ENCODE results near the gene MACF1. TPM values are rescaled to one million over a fixed set of nuclear protein-coding genes. Genes with fewer than 3 reads are reported as not detected.

The MACF1 gene
- total RNA-seq, 1 experiment from 2014 or later: 104 TPM

DNA sequence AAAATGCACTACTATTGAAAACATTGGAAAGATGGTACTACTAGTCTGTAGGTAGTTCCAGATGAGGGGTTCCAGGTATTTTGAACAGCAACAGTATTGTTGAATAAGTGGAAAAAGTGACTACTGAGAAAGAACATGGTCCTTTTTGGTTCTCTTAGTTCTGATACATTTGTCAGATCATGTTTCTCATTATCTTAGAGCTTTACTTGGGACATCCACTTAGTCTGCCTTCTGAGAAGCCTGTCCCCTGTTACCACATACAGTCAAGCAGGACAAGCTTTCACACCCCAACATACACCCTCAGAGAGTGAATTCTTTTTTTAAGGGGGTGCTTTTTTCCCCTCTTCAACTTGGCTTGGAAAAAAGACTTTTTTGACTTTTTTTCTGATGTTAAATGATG is 41.0 kb upstream of the MACF1 start:
- Mint-ChIP-seq H3K27me3 (ENCODE audit: insufficient read depth, unreplicated experiment) (no peaks in the 10 kb centered on the region), H3K9me3 (ENCODE audit: unreplicated experiment) (no peaks in the 10 kb centered on the region), H3K4me1 (ENCODE audit: low read depth, unreplicated experiment) (peaks cover 5% of the 10 kb centered on the region), H3K27ac (ENCODE audit: unreplicated experiment) (no peak overlapping the region), H3K36me3 (ENCODE audit: insufficient read depth, unreplicated experiment) (no peaks in the 10 kb centered on the region), H3K4me3 (ENCODE audit: unreplicated experiment) (no peak overlapping the region)
- no peak for DNase-seq
- Histone ChIP-seq H3K36me3 (ENCODE audit: control insufficient read depth, insufficient read depth, low read length) (no peaks in the 10 kb centered on the region), H3K4me1 (peaks cover 6% of the 10 kb centered on the region), H3K9me3 (no peaks in the 10 kb centered on the region), H3K27me3 (replicated peaks; ENCODE audit: control insufficient read depth, insufficient read depth, low read length) (no peaks in the 10 kb centered on the region), H3K4me3 (ENCODE audit: low read depth, low read length) (no peak overlapping the region)
- BruUV-seq (replicated peaks): no TSS peak
- intact Hi-C loops (cut with micrococcal nuclease; ENCODE audit: unreplicated experiment): no loop called here
- no peak for TF ChIP-seq CTCF (IDR thresholded peaks at IDR 0.05; ENCODE audit: insufficient read depth in 1 of 2, low read depth in 1 of 2, low read length in 1 of 2, severe bottlenecking in 1 of 2, unreplicated experiment in 1 of 2)
- ChIA-PET POLR2A (no interaction called here), CTCF (no interaction called here)

- CTCF ChIA-PET: interaction anchor here (0.6 to 0.9 kb wide), 2 partner anchors 12 to 934 kb away, joined by 3 to 6 read pairs; no protein-coding TSS in a partner anchor
- no peak for DNase-seq
- no peak for TF ChIP-seq CTCF (IDR thresholded peaks at IDR 0.05; ENCODE audit: insufficient read depth in 1 of 2, low read depth in 1 of 2, low read length in 1 of 2, severe bottlenecking in 1 of 2, unreplicated experiment in 1 of 2)
- H3K4me3 ChIP-seq (ENCODE audit: low read depth, low read length): no peak overlapping the region
- intact Hi-C loops (cut with micrococcal nuclease; ENCODE audit: unreplicated experiment): no loop called here
- H3K9me3 ChIP-seq: no peaks in the 10 kb centered on the region
- H3K4me1 ChIP-seq: peaks cover 6% of the 10 kb centered on the region
- no peaks in the 10 kb centered on the region for H3K27me3 Mint-ChIP-seq (ENCODE audit: insufficient read depth, unreplicated experiment)
- H3K27me3 ChIP-seq (replicated peaks; ENCODE audit: control insufficient read depth, insufficient read depth, low read length): no peaks in the 10 kb centered on the region
- no peaks in the 10 kb centered on the region for H3K9me3 Mint-ChIP-seq (ENCODE audit: unreplicated experiment)
- POLR2A ChIA-PET: no interaction called here
- no peaks in the 10 kb centered on the region for H3K36me3 ChIP-seq (ENCODE audit: control insufficient read depth, insufficient read depth, low read length)
- no peak overlapping the region for H3K4me3 Mint-ChIP-seq (ENCODE audit: unreplicated experiment)
- H3K36me3 Mint-ChIP-seq (ENCODE audit: insufficient read depth, unreplicated experiment): no peaks in the 10 kb centered on the region
- no TSS peak for BruUV-seq (replicated peaks)
- no peak overlapping the region for H3K27ac Mint-ChIP-seq (ENCODE audit: unreplicated experiment)
- H3K4me1 Mint-ChIP-seq (ENCODE audit: low read depth, unreplicated experiment): peaks cover 5% of the 10 kb centered on the region
Observed at GRCh38 chr1:39164256-39164655, 40.2 kb upstream of the MACF1 start.

GRCh38 chr1:39165049-39165448 is 39.4 kb upstream of the MACF1 start:
- Mint-ChIP-seq H3K27ac (ENCODE audit: unreplicated experiment) (no peak overlapping the region), H3K4me1 (ENCODE audit: low read depth, unreplicated experiment) (peaks cover 11% of the 10 kb centered on the region), H3K9me3 (ENCODE audit: unreplicated experiment) (no peaks in the 10 kb centered on the region), H3K27me3 (ENCODE audit: insufficient read depth, unreplicated experiment) (no peaks in the 10 kb centered on the region), H3K36me3 (ENCODE audit: insufficient read depth, unreplicated experiment) (peaks cover 4% of the 10 kb centered on the region), H3K4me3 (ENCODE audit: unreplicated experiment) (no peak overlapping the region)
- intact Hi-C loops (cut with micrococcal nuclease; ENCODE audit: unreplicated experiment): no loop called here
- DNase-seq: no peak
- BruUV-seq (replicated peaks): no TSS peak
- Histone ChIP-seq H3K27me3 (replicated peaks; ENCODE audit: control insufficient read depth, insufficient read depth, low read length) (no peaks in the 10 kb centered on the region), H3K4me3 (ENCODE audit: low read depth, low read length) (no peak overlapping the region), H3K9me3 (no peaks in the 10 kb centered on the region), H3K36me3 (ENCODE audit: control insufficient read depth, insufficient read depth, low read length) (no peaks in the 10 kb centered on the region), H3K4me1 (peaks cover 8% of the 10 kb centered on the region)
- ChIA-PET POLR2A (no interaction called here), CTCF (no interaction called here)
- TF ChIP-seq CTCF (IDR thresholded peaks at IDR 0.05; ENCODE audit: insufficient read depth in 1 of 2, low read depth in 1 of 2, low read length in 1 of 2, severe bottlenecking in 1 of 2, unreplicated experiment in 1 of 2): no peak

Measured in Caco-2 (cell line).